CD14-positive monocyte (primary cell): ENCODE data around the gene JMJD1C. TPM values are rescaled to one million over a fixed set of nuclear protein-coding genes. Genes with fewer than 3 reads are reported as not detected.

Experiments
- DNase-seq, 3 donors: peaks; one replicate each; pipeline ENCODE4 v3.0.0-alpha.2; 2011 to 2022
- H2AFZ ChIP-seq: 2 replicates; pipeline ENCODE4 v1.6.0; 2012; ENCODE audit warnings: mild to moderate bottlenecking, low read depth, low read length, inconsistent platforms; ENCODE audit not compliant: insufficient read depth, poor library complexity, severe bottlenecking
- H3K27ac ChIP-seq, 2 donors: 1 replicate in 1 of 2; 2 replicates in 1 of 2; pipeline ENCODE4 v1.5.1; 2012 to 2013; ENCODE audit warnings: low read length in 2 of 2, control low read depth in 1 of 2, inconsistent platforms in 1 of 2, low read depth in 1 of 2, mild to moderate bottlenecking in 1 of 2
- H3K27me3 ChIP-seq, 2 donors: one replicate each; pipeline versions ENCODE4 v1.6.0 to v1.6.1; 2011 to 2013; ENCODE audit warnings: low read length in 2 of 2; ENCODE audit not compliant: control insufficient read depth in 2 of 2, insufficient read depth in 2 of 2
- H3K36me3 ChIP-seq, 2 donors: replicated peaks in 1 of 2; 1 replicate in 1 of 2; 2 replicates in 1 of 2; pipeline versions ENCODE4 v1.5.1 to v1.6.1; 2012 to 2013; ENCODE audit warnings: low read length in 2 of 2, control low read depth in 1 of 2, inconsistent platforms in 1 of 2, mild to moderate bottlenecking in 1 of 2; ENCODE audit not compliant: insufficient read depth in 2 of 2, control insufficient read depth in 1 of 2
- H3K4me1 ChIP-seq, 2 donors: 1 replicate in 1 of 2; 2 replicates in 1 of 2; pipeline versions ENCODE4 v1.5.1 to v1.6.1; 2012 to 2013; ENCODE audit warnings: low read length in 2 of 2, control low read depth in 1 of 2, inconsistent platforms in 1 of 2, mild to moderate bottlenecking in 1 of 2, moderate library complexity in 1 of 2; ENCODE audit not compliant: insufficient read depth in 2 of 2, control insufficient read depth in 1 of 2
- H3K4me2 ChIP-seq: replicated peaks from 2 replicates; pipeline ENCODE3; 2012; ENCODE audit warnings: low read length, moderate library complexity, mild to moderate bottlenecking; ENCODE audit not compliant: poor library complexity, severe bottlenecking; ENCODE audit errors: extremely low read depth
- H3K4me3 ChIP-seq, 3 experiments: fragments of 200-600 bp in 1 of 3; sonication (generic) in 1 of 3; replicated peaks in 1 of 3; 1 replicate in 2 of 3; 2 replicates in 1 of 3; pipeline ENCODE4 v1.5.1; 2011 to 2013; ENCODE audit warnings: low read length in 3 of 3, mild to moderate bottlenecking in 3 of 3, control low read depth in 2 of 3, low read depth in 2 of 3, inconsistent platforms in 1 of 3, moderate library complexity in 1 of 3
- H3K79me2 ChIP-seq: 2 replicates; pipeline ENCODE4 v1.6.0; 2012; ENCODE audit warnings: mild to moderate bottlenecking, control low read depth, inconsistent platforms, low read length, moderate library complexity; ENCODE audit not compliant: insufficient read depth
- H3K9ac ChIP-seq: 2 replicates; pipeline ENCODE4 v1.6.0; 2017; ENCODE audit warnings: low read length, mild to moderate bottlenecking; ENCODE audit not compliant: insufficient read depth, poor library complexity, severe bottlenecking
- H3K9me3 ChIP-seq, 2 donors: replicated peaks in 1 of 2; 1 replicate in 1 of 2; 2 replicates in 1 of 2; pipeline versions ENCODE4 v1.5.1 to v1.6.1; 2012 to 2013; ENCODE audit warnings: low read length in 2 of 2, control low read depth in 1 of 2; ENCODE audit not compliant: control insufficient read depth in 1 of 2, insufficient read depth in 1 of 2
- H4K20me1 ChIP-seq: 2 replicates; pipeline ENCODE4 v1.6.0; 2012; ENCODE audit warnings: mild to moderate bottlenecking, low read length, control low read depth, moderate library complexity; ENCODE audit not compliant: insufficient read depth
- H3K27ac Mint-ChIP-seq, 7 donors: one replicate each; pipeline ENCODE4 v1.8.0; 2020; ENCODE audit warnings: mild to moderate bottlenecking in 7 of 7, mixed read lengths in 7 of 7, moderate library complexity in 6 of 7, inconsistent platforms in 2 of 7
- H3K27me3 Mint-ChIP-seq, 3 donors: one replicate each; pipeline ENCODE4 v1.8.0; 2021 to 2022; ENCODE audit warnings: low read depth in 3 of 3, mild to moderate bottlenecking in 3 of 3, mixed read lengths in 3 of 3, moderate library complexity in 3 of 3, inconsistent platforms in 1 of 3
- H3K36me3 Mint-ChIP-seq, 2 donors: one replicate each; pipeline ENCODE4 v1.8.0; 2020; ENCODE audit warnings: mixed read lengths in 2 of 2, inconsistent platforms in 1 of 2, mild to moderate bottlenecking in 1 of 2
- H3K4me1 Mint-ChIP-seq: one replicate; pipeline ENCODE4 v1.8.0; 2020; ENCODE audit warnings: mild to moderate bottlenecking, mixed read lengths
- H3K4me3 Mint-ChIP-seq, 2 donors: one replicate each; pipeline ENCODE4 v1.8.0; 2020; ENCODE audit warnings: mild to moderate bottlenecking in 2 of 2, mixed read lengths in 2 of 2, moderate library complexity in 1 of 2
- H3K9me3 Mint-ChIP-seq, 7 donors: one replicate each; pipeline ENCODE4 v1.8.0; 2020 to 2022; ENCODE audit warnings: mixed read lengths in 7 of 7, mild to moderate bottlenecking in 6 of 7, moderate library complexity in 6 of 7, inconsistent platforms in 2 of 7
- WGBS: methylation state at CpG from one replicate; pipeline ENCODE4 v1.1.5; 2013; ENCODE audit warnings: missing lambda C conversion rate; ENCODE audit not compliant: insufficient coverage; 5-methylcytosine and 5-hydroxymethylcytosine counted together
- intact Hi-C, 2 donors: fragments of 100-400 bp; cut with micrococcal nuclease; formaldehyde crosslinking; loops; one replicate each; pipeline versions ENCODE4 v1.15.0 to v1.15.1; 2023
- polyA plus RNA-seq, 3 donors: library from polyadenylated mRNA; depleted of rRNA in 1 of 3; unstranded in 2 of 3; stranded (reverse) in 1 of 3; fragments of 300-500 nt in 2 of 3; fragments of >200 nt in 1 of 3; fragmentation: Illumina TruSeq in 2 of 3; gene quantifications; 1 replicate in 2 of 3; 2 replicates in 1 of 3; pipeline ENCODE4 v1.2.3, GENCODE V29; 2012 to 2021
- TF ChIP-seq, protein P1 (sequence below): fragments of 200-600 bp; IDR thresholded peaks from one replicate; pipeline ENCODE4 v1.8.0; 2022; ENCODE audit warnings: antibody characterized with exemption, mild to moderate bottlenecking

Gene JMJD1C
- polyA plus RNA-seq, 3 donors: 27.8 to 84.8 (median 46.5) TPM

GRCh38 chr10:63129888-63130287 is 335.9 kb downstream of the JMJD1C start:
- Histone ChIP-seq H3K27me3 (no peaks in the 10 kb centered on the region), H2AFZ (no peak overlapping the region), H3K4me2 (no peak overlapping the region), H3K9ac (no peak overlapping the region), H3K27ac (no peak overlapping the region), H3K4me1 (peaks cover 15 to 17% of the 10 kb centered on the region in 2 donors), H3K79me2 (peaks cover 18% of the 10 kb centered on the region), H3K9me3 (peaks cover 0 to 5% of the 10 kb centered on the region in 2 donors), H4K20me1 (peaks cover 7% of the 10 kb centered on the region), H3K4me3 (no peak overlapping the region), H3K36me3 (no peaks in the 10 kb centered on the region)
- 98% methylated on average over 4 of the region's 6 CpGs for WGBS
- peak overlapping the region in 1 of 2 donors; percentile 35 for H3K4me3 Mint-ChIP-seq
- peaks cover 5 to 14% (median 9%) of the 10 kb centered on the region in 7 donors for H3K9me3 Mint-ChIP-seq
- DNase-seq: no peak
- TF ChIP-seq, protein P1, sequence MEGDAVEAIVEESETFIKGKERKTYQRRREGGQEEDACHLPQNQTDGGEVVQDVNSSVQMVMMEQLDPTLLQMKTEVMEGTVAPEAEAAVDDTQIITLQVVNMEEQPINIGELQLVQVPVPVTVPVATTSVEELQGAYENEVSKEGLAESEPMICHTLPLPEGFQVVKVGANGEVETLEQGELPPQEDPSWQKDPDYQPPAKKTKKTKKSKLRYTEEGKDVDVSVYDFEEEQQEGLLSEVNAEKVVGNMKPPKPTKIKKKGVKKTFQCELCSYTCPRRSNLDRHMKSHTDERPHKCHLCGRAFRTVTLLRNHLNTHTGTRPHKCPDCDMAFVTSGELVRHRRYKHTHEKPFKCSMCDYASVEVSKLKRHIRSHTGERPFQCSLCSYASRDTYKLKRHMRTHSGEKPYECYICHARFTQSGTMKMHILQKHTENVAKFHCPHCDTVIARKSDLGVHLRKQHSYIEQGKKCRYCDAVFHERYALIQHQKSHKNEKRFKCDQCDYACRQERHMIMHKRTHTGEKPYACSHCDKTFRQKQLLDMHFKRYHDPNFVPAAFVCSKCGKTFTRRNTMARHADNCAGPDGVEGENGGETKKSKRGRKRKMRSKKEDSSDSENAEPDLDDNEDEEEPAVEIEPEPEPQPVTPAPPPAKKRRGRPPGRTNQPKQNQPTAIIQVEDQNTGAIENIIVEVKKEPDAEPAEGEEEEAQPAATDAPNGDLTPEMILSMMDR: no peak
- H3K27ac Mint-ChIP-seq: no peak overlapping the region
- peaks cover 1 to 2% of the 10 kb centered on the region in 2 donors for H3K36me3 Mint-ChIP-seq
- H3K27me3 Mint-ChIP-seq: peaks cover 3 to 16% (median 4%) of the 10 kb centered on the region in 3 donors
- peaks cover 17% of the 10 kb centered on the region for H3K4me1 Mint-ChIP-seq
- intact Hi-C loops: loop anchor here in 1 of 2 donors (10.0 kb wide), 1 partner anchor 315 kb away; the partner anchor contains the start of gene EGR2

DNA sequence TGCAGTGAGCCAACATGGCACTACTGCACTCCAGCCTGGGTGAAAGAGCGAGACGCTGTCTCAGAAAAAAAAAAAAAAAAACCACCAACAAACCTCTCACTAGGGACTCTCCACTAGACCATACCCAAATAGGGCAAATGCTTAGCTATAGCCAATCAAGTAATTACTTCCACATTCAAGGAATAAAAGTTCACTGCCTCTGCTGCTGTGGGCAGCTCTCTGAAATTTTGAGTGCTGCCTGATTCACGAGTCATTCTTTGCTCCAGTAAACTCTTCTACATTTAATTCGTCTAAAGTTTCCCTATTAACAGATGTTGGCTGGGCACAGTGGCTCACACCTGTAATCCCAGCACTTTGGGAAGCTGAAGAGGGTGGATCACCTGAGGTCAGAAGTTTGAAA is 337.3 kb downstream of the JMJD1C start:
- Histone ChIP-seq H2AFZ (no peak overlapping the region), H3K79me2 (peaks cover 3% of the 10 kb centered on the region), H3K27ac (no peak overlapping the region), H4K20me1 (no peaks in the 10 kb centered on the region), H3K27me3 (no peaks in the 10 kb centered on the region), H3K4me2 (no peak overlapping the region), H3K9ac (no peak overlapping the region), H3K36me3 (no peaks in the 10 kb centered on the region), H3K4me3 (no peak overlapping the region), H3K9me3 (peaks cover 0 to 5% of the 10 kb centered on the region in 2 donors), H3K4me1 (peaks cover 5% of the 10 kb centered on the region in 2 donors)
- H3K36me3 Mint-ChIP-seq: no peaks in the 10 kb centered on the region
- no peak for DNase-seq
- TF ChIP-seq, protein P1: no peak
- 80% methylated on average over 1 of the region's 4 CpGs for WGBS
- no peak overlapping the region for H3K4me3 Mint-ChIP-seq
- peaks cover 3 to 18% (median 4%) of the 10 kb centered on the region in 3 donors for H3K27me3 Mint-ChIP-seq
- intact Hi-C loops: no loop called here
- H3K9me3 Mint-ChIP-seq: peaks cover 5 to 14% (median 9%) of the 10 kb centered on the region in 7 donors
- H3K4me1 Mint-ChIP-seq: peaks cover 7% of the 10 kb centered on the region
- peak overlapping the region in 1 of 7 donors; percentile 6 for H3K27ac Mint-ChIP-seq
